ENCODE data around the gene MCTP2. TPM values are rescaled to one million over a fixed set of nuclear protein-coding genes. Genes with fewer than 3 reads are reported as not detected.

The MCTP2 gene
- total and polyA plus RNA-seq, 3 donors from 2014 or later, result 6.7 to 13.8 (median 7.6) TPM

DNA sequence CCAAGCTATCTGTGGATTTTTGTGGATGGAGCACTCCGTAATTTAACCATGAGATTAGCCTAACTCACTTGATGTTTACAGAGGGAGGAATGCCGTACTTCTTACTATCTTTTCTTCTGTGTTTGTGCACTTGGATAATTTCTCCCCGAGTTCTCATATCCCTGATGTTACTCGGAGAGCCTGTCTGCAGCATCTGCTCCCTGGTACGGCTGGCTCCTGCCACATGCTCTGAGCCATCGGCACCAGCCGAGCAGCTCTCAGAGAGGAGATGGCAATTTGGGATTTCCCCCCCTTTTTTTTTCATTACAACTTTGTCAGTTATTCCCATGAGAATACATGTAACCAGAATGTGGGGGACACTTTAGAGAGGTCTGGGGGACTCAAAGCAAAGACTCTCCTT is 155.0 kb downstream of the MCTP2 start:
- intact Hi-C loops (cut with DNase I; ENCODE audit: low total_unique reads), result no loop called here

DNA sequence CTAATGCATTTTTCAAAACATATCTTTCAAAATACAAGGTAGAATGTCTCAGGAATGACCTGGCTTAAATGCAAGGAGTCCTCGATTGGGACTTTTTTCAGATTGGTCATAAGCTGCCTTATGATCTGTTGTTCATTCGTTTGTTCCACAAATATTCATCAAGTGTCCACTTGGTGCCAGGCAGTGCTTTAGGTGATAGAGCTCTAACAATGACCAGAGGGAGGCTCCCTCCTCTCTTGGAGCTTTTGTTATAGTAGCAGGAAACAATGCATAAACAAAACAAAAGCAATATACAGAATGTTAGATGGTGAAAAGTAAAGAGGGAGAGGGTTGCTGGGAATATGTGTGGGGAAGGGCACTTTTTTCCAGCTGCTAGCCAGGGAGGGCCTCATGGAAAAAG is 156.1 kb downstream of the MCTP2 start:
- intact Hi-C loops (cut with DNase I; ENCODE audit: low total_unique reads), result no loop called here
- TF ChIP-seq, protein P1, sequence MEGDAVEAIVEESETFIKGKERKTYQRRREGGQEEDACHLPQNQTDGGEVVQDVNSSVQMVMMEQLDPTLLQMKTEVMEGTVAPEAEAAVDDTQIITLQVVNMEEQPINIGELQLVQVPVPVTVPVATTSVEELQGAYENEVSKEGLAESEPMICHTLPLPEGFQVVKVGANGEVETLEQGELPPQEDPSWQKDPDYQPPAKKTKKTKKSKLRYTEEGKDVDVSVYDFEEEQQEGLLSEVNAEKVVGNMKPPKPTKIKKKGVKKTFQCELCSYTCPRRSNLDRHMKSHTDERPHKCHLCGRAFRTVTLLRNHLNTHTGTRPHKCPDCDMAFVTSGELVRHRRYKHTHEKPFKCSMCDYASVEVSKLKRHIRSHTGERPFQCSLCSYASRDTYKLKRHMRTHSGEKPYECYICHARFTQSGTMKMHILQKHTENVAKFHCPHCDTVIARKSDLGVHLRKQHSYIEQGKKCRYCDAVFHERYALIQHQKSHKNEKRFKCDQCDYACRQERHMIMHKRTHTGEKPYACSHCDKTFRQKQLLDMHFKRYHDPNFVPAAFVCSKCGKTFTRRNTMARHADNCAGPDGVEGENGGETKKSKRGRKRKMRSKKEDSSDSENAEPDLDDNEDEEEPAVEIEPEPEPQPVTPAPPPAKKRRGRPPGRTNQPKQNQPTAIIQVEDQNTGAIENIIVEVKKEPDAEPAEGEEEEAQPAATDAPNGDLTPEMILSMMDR (IDR thresholded peaks at IDR 0.05), result no peak
- TF ChIP-seq POLR2A (IDR thresholded peaks at IDR 0.05), result no peak

More for the DNA sequence above, 155.0 kb downstream of the MCTP2 start:
- Histone ChIP-seq H3K27me3 (no peaks in the 10 kb centered on the region), H3K36me3 (ENCODE audit: low read depth, missing control alignments) (no peaks in the 10 kb centered on the region), H3K4me3 (no peak overlapping the region), H3K4me1 (no peaks in the 10 kb centered on the region), H3K27ac (no peak overlapping the region), H3K9me3 (no peaks in the 10 kb centered on the region)
- TF ChIP-seq, protein P1 (IDR thresholded peaks at IDR 0.05), result no peak
- TF ChIP-seq POLR2A (IDR thresholded peaks at IDR 0.05), result no peak
- 53 to 58% methylated on average over 7 of the region's 7 CpGs for WGBS, 2 donors
- DNase-seq, result no peak

DNA sequence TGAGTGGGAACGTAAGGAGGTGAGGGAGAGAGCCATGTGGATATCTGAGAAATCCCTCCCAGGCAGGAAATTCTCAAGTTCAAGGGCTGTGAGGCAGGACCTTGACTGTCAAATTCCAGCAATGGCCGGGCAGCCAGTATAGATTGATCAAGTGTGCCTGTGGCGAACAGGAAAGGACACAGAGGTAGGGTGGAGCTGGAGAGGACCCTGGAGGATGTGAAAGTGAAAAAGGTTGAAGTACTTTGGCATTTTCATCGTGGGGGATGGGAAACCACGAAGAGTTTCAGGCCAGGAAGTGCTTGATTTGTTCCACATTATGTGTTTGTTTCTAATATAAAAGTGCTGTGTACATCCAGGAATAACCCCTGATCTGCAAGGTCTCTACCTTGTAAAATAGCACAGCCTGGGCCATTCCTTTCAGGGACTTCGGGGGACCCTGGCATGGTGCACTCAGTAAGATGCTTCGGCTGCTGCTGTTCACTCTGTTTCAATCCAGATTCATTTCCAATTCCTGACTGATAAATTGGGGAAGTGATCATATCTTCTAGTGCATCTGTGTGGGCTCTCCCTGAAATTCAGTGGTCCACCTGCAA is 156.6 kb downstream of the MCTP2 start:
- intact Hi-C loops (cut with DNase I; ENCODE audit: low total_unique reads), result no loop called here
- no peaks in the 10 kb centered on the region for H3K36me3 ChIP-seq (ENCODE audit: low read depth, missing control alignments)
- H3K27ac ChIP-seq, result no peak overlapping the region
- no peaks in the 10 kb centered on the region for H3K4me1 ChIP-seq
- DNase-seq, result no peak
- 65 to 66% methylated on average over 7 of the region's 7 CpGs for WGBS, 2 donors
- no peak overlapping the region for H3K4me3 ChIP-seq
- TF ChIP-seq POLR2A (IDR thresholded peaks at IDR 0.05), result no peak
- TF ChIP-seq, protein P1 (IDR thresholded peaks at IDR 0.05), result no peak
- H3K9me3 ChIP-seq, result no peaks in the 10 kb centered on the region
- H3K27me3 ChIP-seq, result no peaks in the 10 kb centered on the region

More for the DNA sequence above, 156.1 kb downstream of the MCTP2 start:
- DNase-seq, result no peak
- Histone ChIP-seq H3K4me3 (no peak overlapping the region), H3K27me3 (no peaks in the 10 kb centered on the region), H3K4me1 (no peaks in the 10 kb centered on the region), H3K36me3 (ENCODE audit: low read depth, missing control alignments) (no peaks in the 10 kb centered on the region), H3K27ac (no peak overlapping the region), H3K9me3 (no peaks in the 10 kb centered on the region)
- WGBS, 2 donors, result 57 to 70% methylated on average over 2 of the region's 2 CpGs

DNA sequence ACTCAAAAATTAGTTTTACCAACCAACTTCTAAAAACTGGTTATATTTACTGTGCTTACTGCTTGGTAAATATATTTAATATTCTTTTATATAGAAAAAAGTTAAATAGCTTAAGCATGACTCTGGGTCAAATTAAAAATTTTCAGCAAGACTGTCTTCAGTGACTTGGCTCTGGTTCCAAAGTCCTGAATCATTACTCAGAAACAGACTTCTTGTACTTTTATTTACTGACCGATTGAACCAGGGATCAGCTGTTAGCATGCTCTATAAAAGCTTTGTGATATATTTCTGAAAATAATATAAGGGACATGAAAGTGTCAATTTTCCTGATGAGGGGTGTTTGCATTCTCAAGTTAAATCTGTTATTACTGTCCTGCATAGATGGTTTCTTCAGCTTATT is 164.3 kb downstream of the MCTP2 start:
- 50 to 58% methylated on average over 1 of the region's 1 CpG for WGBS, 2 donors
- TF ChIP-seq, protein P1 (IDR thresholded peaks at IDR 0.05), result no peak
- no peak for TF ChIP-seq POLR2A (IDR thresholded peaks at IDR 0.05)
- no peaks in the 10 kb centered on the region for H3K36me3 ChIP-seq (ENCODE audit: low read depth, missing control alignments)
- H3K4me1 ChIP-seq, result peaks cover 6% of the 10 kb centered on the region
- intact Hi-C loops (cut with DNase I; ENCODE audit: low total_unique reads), result no loop called here
- DNase-seq, result no peak
- no peak overlapping the region for H3K4me3 ChIP-seq
- H3K9me3 ChIP-seq, result no peaks in the 10 kb centered on the region
- no peaks in the 10 kb centered on the region for H3K27me3 ChIP-seq
- no peak overlapping the region for H3K27ac ChIP-seq

DNA sequence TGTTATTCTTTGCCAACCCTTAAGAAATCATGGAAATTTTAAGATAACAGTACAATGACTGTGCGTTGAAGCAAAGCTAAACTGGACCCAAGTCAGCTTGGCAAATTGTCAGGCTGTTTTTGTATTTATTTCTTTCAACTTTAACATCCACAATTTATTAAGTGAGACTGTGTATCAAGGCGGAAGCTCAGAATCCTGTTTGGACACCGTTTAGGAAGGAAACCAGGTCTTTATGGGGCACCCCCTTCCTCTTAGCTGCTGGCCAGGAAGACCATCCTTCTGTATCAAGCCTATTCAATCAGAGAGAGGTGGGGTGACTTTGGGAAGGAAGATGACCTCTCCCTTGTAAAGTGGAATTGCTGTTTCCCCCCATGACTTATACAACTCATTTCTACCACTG is 166.0 kb downstream of the MCTP2 start:
- H3K9me3 ChIP-seq, result no peaks in the 10 kb centered on the region
- no peak overlapping the region for H3K27ac ChIP-seq
- H3K4me1 ChIP-seq, result peaks cover 6% of the 10 kb centered on the region
- H3K36me3 ChIP-seq (ENCODE audit: low read depth, missing control alignments), result no peaks in the 10 kb centered on the region
- DNase-seq, result no peak
- no peak for TF ChIP-seq POLR2A (IDR thresholded peaks at IDR 0.05)
- TF ChIP-seq, protein P1 (IDR thresholded peaks at IDR 0.05), result no peak
- intact Hi-C loops (cut with DNase I; ENCODE audit: low total_unique reads), result no loop called here
- H3K4me3 ChIP-seq, result no peak overlapping the region
- no peaks in the 10 kb centered on the region for H3K27me3 ChIP-seq
- 61 to 67% methylated on average over 3 of the region's 3 CpGs for WGBS, 2 donors
